Measurements from ENCODE around the gene HELZ2.

HELZ2 gene

DNA sequence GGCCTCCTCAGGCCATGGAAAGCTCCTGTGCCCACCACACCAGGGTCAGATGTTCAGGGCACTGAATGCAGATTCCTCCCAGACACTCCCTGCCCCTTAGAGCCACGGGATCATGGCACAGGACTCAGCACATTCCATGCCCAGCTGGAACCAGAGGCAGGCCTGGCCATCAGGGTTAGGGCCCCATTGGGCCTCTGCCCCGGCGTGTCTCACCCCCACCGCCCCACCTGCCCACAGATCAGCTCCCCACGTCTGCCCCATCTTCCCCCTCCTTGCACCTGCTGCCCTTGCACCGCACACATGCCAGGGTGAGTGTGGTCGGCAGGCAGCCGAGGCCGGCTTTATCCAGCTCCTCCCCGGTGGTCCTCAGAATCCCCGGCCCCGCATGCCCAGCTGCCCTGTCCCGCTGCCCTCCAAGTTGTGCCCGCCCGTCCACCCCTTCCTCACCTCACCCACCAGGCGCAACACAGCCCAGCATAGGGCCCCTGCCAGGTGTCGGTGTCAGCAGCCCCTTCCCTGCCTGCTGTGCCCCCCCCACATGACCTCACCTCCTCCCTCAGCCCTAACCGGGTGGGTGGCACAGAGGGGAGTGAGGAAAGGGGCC lies 24.3 kb downstream of the HELZ2 start:
- no peak for DNase-seq

DNA sequence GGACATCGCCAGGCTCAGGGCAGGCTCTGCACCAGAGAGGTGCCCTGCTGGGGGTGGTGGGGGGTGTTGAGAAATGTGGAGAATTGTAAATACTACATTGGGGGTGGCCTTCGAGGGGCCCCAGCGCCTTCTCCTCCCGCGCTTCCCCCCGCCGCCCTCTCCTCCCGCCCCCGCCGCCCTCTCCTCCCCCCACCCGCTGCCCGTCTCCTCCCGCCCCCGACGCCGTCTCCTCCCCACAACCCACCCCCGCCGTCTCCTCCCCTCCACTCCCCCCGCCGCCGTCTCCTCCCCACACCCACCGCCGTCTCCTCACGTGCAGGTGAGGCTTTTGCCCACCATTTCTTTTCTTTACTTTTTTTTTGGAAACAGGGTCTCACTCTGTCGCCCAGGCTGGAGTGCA lies 25.0 kb downstream of the HELZ2 start:
- DNase-seq: no peak

DNA sequence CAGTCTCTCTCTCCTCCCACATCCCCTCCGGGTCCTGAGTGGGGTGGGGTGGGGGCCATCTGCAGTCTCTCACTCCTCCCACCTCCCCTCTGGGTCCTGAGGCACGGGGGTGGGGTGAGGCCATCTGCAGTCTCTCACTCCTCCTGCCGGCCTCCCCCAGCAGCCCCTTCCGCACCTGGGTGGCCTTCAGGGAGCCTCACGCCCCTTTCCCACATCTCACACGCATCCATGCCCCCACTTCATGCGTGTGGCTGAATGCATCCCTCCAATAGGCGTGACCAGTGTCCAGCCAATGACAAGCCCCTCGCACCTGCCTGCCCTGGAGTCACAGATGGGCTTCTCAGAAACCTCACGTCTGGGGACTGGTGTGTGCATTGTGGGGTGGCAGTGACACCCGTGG lies 25.5 kb downstream of the HELZ2 start:
- no peak for DNase-seq

DNA sequence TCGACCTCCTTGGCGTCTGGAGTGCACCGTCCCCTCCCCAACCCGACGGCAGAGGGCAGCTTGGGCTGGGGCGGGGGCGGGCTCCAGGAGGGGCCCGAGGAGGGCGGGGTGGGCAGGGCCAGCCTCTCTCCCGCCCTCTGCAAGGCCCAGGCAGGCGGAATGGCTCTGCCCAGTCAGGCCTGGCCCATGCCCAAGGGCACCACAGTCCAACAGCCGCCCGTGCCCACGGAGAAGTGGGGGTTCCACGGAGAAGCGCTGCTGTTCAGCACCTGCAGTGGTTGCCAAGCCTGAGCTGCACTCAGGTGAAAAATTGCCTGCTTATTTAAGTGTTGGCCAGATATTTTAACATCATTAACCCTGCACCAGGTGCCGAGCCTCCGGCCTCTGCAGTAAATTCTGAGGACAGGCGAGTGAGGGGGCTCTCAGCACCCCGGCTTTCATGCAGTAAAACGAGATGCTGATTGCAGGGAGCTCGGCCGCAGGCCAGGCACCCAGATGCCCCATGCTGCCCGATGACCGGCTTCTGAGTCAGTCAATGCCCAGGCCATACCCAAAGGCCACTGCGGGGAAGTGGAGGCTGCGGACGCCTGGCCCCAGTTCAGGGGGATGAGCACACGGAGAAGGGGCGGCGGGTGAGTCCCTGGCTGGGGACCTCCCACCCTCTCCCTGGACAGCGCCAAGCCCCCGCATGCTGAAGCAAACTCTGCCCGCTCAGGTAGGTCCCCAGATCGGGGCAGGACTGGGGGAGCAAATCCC lies 26.1 kb downstream of the HELZ2 start, which contains the start of gene SRMS:
SRMS (minus strand) TSS at position 25 of the 756 bp plus-strand sequence. CDS start 286 bp downstream, outside the sequence.
- DNase-seq: no peak

DNA sequence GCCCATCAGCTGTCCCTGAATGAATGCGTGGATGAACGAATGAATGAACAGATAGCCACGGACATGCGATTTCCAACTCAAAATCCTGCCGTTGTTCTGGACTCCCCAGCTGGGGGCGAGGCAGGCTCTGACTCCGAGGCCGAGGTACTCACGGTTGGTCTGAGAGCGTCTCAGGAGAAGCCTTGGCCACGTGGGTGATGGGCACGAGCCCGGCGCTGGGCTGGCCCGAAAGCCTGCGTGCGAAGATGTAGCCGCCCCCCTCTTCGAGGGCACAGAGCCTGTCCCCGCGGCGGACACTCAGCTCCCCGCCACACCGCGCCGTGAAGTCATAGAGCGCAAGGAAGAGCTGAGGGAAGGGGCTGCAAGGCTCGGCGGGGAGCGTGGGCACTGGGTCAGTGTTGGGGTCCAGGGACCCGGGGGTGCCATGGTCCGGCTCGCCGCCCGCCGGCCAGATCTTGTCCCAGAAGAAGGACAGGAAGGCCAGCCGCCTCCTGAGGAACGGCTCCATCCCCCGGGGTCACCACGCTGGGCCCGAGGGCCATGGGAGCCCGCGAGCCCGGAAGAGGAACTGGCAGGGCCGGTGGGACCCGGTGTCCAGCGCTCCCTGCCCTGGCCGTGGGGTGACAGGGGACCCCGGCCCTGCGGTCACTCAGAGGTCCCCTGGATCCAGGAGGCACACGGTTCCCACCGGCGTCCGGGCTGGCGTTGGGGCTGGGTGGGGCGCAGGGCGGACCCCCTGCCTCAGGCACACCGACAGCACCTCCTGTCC lies 26.9 kb downstream of the HELZ2 start:
- no peak for DNase-seq

DNA sequence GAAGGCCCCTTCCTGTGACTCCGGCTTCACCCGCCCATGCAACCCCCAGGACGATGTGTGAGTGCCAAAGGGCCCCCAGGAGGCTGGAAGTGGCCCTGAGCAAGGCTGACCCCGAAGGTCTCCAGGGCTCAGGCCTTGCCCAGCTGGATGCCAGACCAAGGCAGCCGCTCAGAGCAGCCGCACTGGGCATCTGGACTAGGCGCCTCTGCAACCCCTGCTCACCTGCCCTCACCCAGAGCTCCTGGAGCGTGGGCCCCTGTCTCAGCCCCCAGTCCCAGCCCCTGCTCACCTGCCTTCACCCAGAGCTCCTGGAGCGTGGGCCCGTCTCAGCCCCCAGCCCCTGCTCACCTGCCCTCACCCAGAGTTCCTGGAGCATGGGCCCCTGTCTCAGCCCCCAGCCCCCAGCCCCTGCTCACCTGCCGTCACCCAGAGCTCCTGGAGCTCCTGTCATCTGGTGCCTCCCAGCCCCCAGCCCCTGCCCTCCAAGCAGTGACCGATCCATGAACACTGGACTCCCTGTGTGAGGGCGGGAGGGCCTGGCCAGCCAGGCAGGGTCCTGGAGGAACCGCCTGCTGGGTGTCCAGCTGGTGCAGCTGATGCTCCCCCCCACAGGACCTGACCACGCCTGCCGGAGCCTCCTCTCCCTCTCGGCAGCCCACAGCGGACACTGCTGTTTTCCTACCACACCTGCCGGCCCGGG lies 27.6 kb downstream of the HELZ2 start:
- DNase-seq: no peak

DNA sequence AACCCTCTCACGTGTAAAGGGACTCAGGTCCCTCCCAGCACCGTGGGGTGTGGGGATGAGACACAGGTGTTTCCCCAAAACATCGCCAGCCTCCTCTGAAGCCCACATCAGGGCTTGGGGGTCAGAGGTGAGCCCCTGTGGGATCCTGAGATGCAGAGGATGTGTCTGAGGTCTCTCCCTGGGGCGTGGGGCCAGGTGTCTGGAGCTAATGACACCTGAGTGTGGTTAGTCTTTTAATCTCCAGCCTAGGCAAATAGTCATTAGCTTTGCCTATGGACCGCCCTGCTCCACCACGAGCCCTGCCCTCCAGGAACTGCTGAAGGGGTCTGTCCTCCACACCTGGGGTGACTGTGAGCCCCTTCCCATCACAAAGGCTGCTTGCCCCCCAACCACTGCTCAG lies 28.2 kb downstream of the HELZ2 start:
- DNase-seq: no peak

DNA sequence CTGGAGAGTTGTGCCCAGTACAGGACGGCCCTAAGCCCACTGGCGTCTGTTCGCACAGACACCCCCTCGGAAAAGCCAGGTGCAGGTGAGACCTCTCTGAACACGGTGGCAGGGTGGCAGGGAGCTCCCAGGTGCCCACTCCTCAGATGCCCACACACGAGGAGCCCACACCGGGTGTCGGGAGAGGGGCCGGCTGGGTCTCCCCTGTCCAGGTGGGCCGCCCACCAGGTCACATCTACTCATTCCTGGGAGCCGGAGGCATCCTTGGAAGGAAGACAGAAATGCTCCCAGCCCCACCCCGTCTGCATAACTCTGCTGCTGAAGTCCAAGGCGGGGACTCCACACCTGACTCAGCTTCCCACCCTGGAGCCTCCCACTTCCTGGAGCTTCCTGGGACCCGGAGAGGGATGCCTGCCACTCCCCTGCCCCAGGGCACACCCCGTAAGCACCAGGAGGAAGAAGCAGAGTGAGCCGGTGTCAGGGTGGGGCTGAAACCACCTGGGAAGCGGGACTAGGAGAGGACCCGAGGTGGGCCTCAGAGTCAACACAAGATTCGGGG lies 29.0 kb downstream of the HELZ2 start:
- no peak for DNase-seq

DNA sequence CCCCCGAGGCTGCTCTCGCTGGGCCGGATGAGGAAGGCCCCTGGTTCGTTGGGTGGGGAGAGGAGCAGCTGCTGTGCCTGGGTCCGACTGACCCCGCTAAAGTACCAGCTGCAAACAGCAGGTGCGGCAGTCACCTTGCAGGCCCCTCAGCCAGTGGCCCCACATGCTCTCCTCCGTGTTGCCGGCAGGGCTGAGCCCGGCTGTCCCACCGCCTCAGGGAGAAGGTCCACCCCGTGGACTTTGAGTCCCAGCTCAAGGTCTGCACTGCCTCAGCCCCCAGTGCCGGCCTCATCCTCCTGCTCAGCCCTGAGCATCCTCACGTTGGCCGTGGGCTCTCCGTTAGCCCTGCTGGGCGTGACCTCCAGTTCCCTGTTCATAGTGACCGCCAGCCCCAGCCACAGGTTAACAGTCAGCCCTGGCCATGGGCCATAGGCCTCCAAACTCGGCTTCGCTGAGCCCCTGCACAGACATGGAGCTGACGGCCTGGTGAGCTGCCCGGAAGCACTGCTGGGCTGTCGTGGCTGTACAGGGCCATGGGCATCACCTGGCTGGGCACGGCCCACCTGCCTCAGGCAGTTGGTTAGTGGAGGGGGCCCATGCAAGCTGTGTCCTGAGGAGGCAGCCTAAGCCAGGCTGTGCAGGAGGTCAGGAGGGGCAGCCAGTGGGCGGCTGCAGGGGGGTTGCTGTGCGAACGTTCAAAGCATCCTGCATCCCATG lies 29.6 kb downstream of the HELZ2 start:
- DNase-seq: no peak

DNA sequence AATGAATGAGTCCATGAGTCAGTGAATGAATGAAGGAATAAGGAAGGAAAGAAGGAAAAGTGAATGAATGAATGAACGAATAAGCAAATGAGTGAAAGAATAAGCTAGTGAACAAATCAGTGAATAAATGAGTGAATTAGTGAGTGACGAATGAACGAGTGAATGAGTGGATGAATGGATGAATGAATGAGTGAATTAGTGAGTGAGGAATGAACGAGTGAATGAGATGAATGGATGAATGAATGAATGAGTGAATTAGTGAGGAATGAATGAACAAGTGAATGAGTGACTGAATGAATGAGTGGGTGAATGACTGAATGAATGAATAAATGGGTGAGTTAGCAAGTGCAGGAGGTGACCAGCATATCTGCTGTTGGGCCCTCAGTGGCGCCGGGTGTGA lies 30.3 kb downstream of the HELZ2 start:
- no peak for DNase-seq

DNA sequence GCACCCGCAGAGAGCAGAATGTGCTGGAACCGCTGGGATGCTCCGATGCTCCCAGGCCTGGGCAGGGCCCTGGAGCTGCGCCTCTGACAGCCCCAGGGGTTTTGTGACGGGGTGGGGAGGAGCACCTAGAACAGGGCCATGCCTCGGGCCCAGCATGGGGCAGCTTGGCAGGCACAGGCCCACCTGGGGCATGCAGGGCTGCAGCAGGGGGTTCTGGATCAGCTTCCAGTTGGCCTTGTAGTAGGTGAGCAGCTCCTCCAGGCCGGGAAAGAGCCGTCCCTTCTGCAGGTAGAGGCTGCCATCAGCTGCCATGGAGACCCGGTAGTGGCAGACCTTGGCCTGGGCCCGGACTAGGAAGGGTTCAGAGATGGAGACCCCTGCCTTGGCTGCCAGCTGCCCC lies 30.9 kb downstream of the HELZ2 start:
- DNase-seq: no peak

DNA sequence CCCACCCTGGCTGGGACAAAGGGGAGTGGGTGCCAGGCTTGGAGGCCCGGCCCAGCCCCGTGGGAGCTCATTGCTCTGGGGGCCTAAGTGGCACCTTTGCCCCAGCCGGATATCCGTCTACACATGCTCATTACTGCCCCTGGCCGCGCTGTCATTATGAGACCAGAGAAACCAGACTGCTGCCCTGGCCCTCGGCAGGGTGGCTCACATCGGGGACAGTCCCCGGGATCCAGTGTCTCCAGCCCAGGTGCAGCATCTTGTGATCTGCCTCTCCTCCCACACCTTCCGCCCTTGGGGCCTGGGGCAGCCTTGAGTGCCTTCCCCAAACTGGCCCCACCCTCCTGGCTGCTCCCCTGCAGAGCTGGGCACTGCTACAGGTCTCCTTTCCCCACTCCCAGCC lies 31.3 kb downstream of the HELZ2 start:
- DNase-seq: no peak

DNA sequence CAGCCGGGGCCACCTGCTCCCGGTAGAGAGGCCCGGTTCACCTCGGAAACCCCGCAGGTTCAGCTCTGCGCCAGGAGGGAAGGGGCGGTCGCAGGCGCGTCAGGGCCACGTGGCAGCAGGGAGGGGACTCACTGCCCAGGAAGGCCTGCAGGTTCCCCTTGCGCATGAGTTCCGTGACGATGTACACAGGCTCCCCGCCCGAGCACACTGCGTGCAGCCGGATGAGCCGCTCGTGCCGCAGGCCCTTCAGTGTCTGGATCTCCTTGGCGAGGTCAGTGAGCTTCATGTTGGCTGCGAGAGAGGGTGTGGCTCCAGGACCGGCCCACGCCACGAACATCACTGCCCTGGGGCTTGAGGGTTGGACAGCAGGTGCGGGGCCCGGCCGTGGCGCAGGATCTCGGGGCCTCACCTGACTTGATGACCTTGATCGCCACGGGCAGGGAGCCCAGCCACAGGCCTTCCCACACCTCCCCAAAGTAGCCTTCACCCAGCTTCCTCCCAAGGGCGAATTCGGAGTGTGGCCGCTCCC lies 31.9 kb downstream of the HELZ2 start:
- DNase-seq: no peak

DNA sequence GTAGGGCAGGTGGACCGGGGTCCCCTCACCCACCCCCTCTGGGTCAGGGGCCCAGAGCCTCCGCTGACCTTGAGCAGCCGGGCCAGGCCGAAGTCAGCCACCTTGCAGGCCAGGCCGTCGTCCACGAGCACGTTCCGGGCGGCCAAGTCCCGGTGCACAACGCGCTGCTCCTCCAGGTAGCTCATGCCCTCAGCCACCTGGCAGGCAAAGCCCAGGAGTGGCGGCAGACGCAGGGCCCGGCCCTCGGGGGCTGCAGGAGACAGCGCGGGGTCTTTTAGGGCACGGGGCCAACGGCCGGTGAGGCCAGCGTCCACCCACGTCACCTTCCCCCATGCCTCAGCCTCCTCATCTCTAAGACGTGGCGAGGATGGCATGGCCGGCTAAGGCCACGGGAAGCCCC lies 32.7 kb downstream of the HELZ2 start:
- no peak for DNase-seq

DNA sequence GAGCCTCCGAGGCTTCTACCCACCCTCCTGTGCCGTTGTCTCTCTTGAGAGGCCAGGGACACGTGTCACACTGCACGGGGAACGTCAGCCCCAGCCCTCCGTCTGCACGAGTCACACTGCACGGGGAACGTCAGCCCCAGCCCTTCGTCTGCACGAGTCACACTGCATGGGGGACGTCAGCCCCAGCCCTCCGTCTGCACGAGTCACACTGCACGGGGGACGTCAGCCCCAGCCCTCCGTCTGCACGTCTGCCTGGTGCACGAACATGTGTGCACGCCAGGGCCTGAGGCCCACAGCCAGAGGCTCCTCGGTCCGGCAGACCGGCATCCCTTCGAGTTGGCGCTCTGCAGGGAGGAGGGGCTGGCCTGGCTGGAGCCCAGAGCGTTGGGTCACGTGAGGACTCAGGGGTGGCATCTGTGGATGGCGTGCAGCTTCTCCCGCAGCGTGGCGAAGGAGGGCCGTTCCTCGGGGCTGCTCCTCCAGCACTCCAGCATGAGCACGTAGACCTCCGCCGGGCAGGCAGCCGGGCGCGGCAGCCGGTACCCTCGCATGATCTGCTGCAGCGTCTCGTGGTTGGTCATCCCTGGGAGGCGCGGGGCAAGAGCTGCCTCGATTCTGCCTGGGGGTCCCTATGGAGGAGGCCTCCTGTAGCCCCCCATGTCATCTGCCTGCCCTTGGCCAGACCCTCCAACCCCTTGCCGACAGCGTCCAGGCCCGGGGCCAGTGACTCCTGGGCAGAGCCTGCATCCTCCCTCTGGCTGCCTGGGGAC lies 33.4 kb downstream of the HELZ2 start:
- no peak for DNase-seq

DNA sequence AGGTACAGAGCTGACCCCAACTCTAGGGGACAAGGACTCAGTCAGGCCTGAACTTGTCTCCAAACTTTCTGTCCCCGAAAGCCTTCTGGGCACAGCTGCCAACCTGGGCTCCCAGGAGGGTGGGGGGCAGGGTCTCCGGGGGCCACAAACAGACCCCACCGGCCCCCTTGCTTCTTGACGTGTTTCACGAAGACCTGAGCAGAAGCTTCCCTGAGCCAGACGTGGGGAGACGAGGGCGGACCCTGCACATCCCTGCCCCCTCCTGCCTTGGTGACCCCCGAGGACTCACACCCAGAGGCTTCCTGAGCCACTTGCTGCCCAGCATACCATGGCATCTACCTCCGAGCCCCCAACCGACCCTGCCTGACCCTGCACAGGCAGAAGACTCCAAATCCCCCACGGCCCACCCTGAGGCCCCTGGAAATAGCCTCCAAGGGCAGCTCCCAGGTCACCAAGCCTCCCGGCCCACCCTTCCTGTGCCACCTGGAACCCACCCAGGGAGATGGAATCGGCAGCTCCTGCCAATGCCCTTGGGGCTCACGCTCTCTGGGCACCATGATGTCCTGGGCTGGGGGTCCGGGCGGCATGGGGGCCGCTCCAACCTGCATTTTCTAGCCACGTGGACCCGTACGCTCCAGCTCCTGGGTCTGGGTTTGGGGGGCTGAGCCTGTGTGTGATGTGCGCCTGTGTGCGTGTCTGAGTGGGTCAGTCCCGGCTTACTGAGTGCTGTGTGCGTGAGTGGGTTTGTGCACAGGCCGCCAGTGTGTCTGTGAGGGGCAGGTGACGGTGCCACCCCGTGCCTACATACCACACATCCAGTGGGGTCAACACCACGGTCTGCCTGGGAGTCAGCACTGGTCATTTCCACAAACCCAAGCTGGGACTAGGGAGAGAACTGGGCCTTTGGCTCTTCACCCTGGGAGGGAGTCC lies 34.3 kb downstream of the HELZ2 start:
- DNase-seq: no peak

DNA sequence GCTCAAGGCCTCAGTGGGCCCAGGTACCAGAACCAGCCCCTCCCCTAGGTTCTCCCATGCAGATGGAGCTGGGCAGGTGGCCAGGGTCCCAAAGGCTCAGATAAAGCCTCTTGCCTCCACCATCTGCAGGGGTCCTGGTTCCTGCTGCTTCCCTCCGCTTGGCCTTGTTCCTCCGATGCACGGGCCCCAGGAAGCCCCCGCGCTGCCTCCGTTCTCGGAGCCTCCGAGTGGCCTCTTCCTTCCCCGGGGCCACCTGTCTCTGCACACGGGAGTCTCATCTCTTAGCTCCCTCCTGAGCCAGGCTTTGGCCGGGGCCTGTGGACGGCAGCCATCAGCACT lies 35.0 kb downstream of the HELZ2 start:
- no peak for DNase-seq

DNA sequence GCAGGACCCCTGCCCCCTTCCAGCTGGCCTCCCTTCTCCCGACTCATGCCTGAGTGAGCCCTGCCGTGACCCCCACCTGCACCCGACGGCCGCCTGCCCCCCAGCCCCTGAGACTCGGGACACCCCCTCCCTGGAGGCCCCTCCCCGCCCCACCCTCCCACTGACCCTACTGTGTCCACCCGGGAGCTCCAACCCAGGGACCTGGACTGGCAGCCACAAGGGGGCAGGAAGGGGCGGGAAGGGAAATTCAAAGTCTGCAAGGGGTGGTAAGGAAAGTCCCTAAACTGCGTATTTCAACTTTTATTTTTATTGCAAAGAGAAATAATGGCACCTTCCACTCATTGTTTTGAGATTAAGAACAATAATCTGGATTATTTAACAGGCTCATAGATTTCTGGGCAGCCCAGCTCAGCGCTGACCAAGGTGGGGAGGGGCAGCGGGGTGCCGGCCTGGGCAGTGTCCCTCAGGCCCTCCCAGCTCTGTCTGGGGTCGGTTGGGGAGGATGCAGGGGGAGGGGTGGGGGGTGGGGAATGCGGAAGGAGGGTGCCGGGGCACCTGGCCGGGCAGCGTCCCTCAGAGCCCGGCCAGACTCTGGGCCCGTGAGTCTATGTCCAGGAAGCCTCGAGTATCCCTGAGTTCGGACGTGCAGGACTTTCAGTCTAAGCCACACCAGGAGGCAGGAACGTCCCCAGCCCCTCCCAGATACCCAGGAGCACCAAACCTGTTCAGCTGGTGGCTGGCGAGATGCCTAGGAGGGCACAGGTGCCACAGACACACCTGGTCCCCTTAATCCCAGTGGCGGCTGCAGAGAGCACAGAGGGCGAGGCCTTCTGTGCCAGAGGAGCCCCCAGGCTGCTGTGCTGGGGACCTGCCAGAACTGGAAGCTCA lies 35.6 kb downstream of the HELZ2 start:
- peak; percentile 40 for DNase-seq

DNA sequence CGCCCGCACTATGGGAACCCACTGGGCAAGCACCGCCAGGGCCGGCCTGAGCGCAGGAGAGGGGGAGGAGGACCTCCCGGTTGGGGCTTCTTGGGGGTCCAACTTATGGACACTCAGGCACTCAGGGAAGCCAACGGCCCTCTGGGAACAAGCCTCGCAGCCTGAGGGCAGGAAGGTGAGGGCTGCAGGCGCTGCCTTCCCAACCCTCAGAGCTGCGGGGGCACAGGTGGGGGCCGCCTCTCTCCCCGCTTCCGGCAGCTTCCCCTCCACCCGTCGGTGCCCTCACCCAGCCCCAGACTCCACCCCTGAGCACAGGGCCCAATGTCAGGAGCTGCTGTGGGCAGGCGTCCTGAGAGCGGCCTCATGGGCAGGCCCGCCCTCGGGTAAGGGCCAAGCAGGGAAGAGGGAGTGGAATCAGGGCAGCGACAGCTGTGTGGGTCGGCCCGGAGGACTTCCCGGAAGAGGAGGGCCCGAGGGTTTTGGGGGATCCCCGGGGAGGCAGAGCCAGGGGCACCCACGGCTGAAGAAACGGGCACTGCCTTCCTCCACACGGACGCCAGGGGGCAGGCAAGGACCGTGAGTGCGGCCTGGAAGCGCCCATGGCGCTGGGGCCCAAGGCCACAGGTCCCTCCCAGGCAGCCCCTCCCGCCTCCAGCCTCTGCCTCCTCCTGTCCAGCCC lies 36.4 kb downstream of the HELZ2 start:
- peak; percentile 88 for DNase-seq
